A673 (cell line): ENCODE results near the gene NFATC2.

ENCODE experiments used
- CTCF ChIP-seq: fragments of 300-800, 200-600 bp; sonication (generic); conservative IDR thresholded peaks from 2 replicates; pipeline ENCODE4 v1.5.1; 2017; ENCODE audit warnings: low read depth, mild to moderate bottlenecking, antibody characterized with exemption, low read length, moderate library complexity, mixed read lengths
- EZH2 ChIP-seq: fragments of 200-600 bp; sonication (generic); IDR thresholded peaks from 2 replicates; pipeline ENCODE4 v1.6.1; 2017; ENCODE audit warnings: borderline replicate concordance, low read depth, mild to moderate bottlenecking, mixed read lengths, antibody characterized with exemption, low read length; ENCODE audit not compliant: poor library complexity, severe bottlenecking

DNA sequence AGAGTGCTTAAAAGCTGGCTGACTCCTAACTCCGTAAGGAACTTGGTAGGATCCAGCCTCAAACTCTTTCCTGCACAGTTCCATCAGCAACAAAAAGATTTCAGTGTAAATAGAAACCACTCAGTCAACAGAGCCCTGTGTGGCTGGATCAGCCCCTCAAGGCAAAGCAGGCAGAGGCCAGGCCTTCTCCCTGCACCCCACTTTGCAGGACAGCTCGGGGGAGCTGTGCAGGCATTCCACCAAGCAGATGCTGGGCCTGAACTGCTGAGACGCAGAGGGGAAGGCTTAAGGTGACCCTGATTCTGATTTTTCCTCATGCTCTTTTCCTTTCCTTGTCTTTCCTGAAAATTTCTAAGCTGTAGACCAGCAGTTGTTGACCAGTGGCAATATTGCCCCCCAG lies 91.5 kb downstream of the NFATC2 start:
- TF ChIP-seq CTCF (no peak), EZH2 (no peak)
